Thyroid gland (tissue), 4 donors: ENCODE data around the gene YIF1B. TPM values are rescaled to one million over a fixed set of nuclear protein-coding genes. Genes with fewer than 3 reads are reported as not detected.

Experiments used
- DNase-seq, 2 donors: peaks; one replicate each; pipeline ENCODE4 v3.0.0-alpha.2; 2019
- H3K27ac ChIP-seq, 3 donors: fragments of 200-600 bp; sonication (generic); 1 replicate in 2 of 3; 2 replicates in 1 of 3; pipeline ENCODE4 v1.5.1; 2016 to 2019; ENCODE audit warnings: mild to moderate bottlenecking in 1 of 3, moderate library complexity in 1 of 3
- H3K27me3 ChIP-seq: fragments of 200-600 bp; sonication (generic); one replicate; pipeline ENCODE4 v1.5.1; 2019
- H3K36me3 ChIP-seq, 2 donors: fragments of 200-600 bp; sonication (generic); one replicate each; pipeline ENCODE4 v1.5.1; 2016 to 2019
- H3K4me1 ChIP-seq, 2 donors: fragments of 200-600 bp; sonication (generic); one replicate each; pipeline ENCODE4 v1.5.1; 2017 to 2019
- H3K4me3 ChIP-seq, 3 donors: fragments of 200-600 bp; sonication (generic); replicated peaks in 1 of 3; 1 replicate in 2 of 3; 2 replicates in 1 of 3; pipeline ENCODE4 v1.5.1; 2016; ENCODE audit warnings: mild to moderate bottlenecking in 1 of 3
- H3K9me3 ChIP-seq: fragments of 200-600 bp; sonication (generic); one replicate; pipeline ENCODE4 v1.5.1; 2017
- POLR2A ChIP-seq, 2 donors: fragments of 450-650 bp; IDR thresholded peaks; one replicate each; pipeline ENCODE4 v1.6.1; 2017; ENCODE audit warnings: antibody characterized with exemption in 2 of 2, mild to moderate bottlenecking in 2 of 2, moderate library complexity in 1 of 2
- WGBS, 2 donors: methylation state at CpG; one replicate each; pipeline ENCODE4 v1.1.5; 2017; 5-methylcytosine and 5-hydroxymethylcytosine counted together
- intact Hi-C: fragments of 100-400 bp; cut with DNase I; formaldehyde crosslinking; loops from one replicate; pipeline ENCODE4 v1.15.1; 2023
- total RNA-seq, 4 donors: library from RNA; depleted of rRNA; stranded (reverse); fragments of >200 nt; gene quantifications; one replicate each; pipeline ENCODE4 v1.2.3, GENCODE V29; 2016
- TF ChIP-seq, protein P1 (sequence below), 6 experiments: fragments of 200-600 bp in 3 of 6; fragments of 450-650 bp in 3 of 6; sonication (generic) in 3 of 6; IDR thresholded peaks; one replicate each; pipeline ENCODE4 v1.5.1; 2016 to 2019; ENCODE audit warnings: antibody characterized with exemption in 6 of 6, mild to moderate bottlenecking in 2 of 6, inconsistent platforms in 1 of 6, moderate library complexity in 1 of 6

Gene YIF1B
- total RNA-seq, 4 donors from 2014 or later, result 12.9 to 30.9 (median 21.0) TPM

GRCh38 chr19:38318660-38319059 is 2.9 kb upstream of the YIF1B start:
- DNase-seq, result no peak
- 38 to 47% methylated on average over 6 of the region's 6 CpGs for WGBS, 2 donors
- H3K4me3 ChIP-seq, result no peak overlapping the region
- H3K9me3 ChIP-seq, result no peaks in the 10 kb centered on the region
- no peaks in the 10 kb centered on the region for H3K27me3 ChIP-seq
- intact Hi-C loops, result loop anchor here (5.0 kb wide), 1 partner anchor 56 kb away; the partner anchor contains the start of gene SPINT2
- peaks cover 0 to 21% of the 10 kb centered on the region in 2 donors for H3K4me1 ChIP-seq
- H3K36me3 ChIP-seq, result no peaks in the 10 kb centered on the region
- TF ChIP-seq POLR2A (IDR thresholded peaks at IDR 0.05), result no peak
- TF ChIP-seq, protein P1, sequence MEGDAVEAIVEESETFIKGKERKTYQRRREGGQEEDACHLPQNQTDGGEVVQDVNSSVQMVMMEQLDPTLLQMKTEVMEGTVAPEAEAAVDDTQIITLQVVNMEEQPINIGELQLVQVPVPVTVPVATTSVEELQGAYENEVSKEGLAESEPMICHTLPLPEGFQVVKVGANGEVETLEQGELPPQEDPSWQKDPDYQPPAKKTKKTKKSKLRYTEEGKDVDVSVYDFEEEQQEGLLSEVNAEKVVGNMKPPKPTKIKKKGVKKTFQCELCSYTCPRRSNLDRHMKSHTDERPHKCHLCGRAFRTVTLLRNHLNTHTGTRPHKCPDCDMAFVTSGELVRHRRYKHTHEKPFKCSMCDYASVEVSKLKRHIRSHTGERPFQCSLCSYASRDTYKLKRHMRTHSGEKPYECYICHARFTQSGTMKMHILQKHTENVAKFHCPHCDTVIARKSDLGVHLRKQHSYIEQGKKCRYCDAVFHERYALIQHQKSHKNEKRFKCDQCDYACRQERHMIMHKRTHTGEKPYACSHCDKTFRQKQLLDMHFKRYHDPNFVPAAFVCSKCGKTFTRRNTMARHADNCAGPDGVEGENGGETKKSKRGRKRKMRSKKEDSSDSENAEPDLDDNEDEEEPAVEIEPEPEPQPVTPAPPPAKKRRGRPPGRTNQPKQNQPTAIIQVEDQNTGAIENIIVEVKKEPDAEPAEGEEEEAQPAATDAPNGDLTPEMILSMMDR (IDR thresholded peaks at IDR 0.05), result no peak
- no peak overlapping the region for H3K27ac ChIP-seq

DNA sequence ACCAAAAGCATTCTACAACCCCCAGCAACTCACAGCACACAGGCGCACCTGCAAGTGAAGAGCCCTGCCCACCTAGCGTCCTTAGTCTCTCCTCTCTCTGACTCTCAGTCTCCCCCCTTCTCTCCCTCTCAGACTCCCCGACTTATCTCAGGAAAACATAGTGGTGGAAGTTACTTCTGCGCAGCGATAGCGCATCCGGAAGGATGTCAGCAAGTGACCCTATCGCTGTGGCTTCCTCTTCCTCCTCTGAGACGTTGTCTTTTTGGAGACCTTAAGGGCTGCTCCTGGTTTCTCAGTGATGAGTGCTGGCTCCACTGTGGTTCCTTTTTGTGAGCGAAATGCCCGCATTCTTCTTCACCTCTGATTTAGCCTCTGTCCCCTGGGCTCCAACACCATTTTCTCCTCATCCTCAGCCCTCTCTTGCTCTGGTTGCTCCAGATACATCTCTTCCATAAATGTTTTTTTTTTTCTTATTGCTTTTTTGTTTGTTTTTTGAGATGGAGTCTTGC is 1.4 kb upstream of the YIF1B start:
- H3K36me3 ChIP-seq, result no peaks in the 10 kb centered on the region
- no peak for DNase-seq
- no peak overlapping the region for H3K4me3 ChIP-seq
- H3K9me3 ChIP-seq, result no peaks in the 10 kb centered on the region
- H3K4me1 ChIP-seq, result peaks cover 0 to 21% of the 10 kb centered on the region in 2 donors
- H3K27ac ChIP-seq, result no peak overlapping the region
- no peaks in the 10 kb centered on the region for H3K27me3 ChIP-seq
- WGBS, 2 donors, result 73 to 74% methylated on average over 11 of the region's 11 CpGs
- TF ChIP-seq, protein P1 (IDR thresholded peaks at IDR 0.05), result no peak
- no peak for TF ChIP-seq POLR2A (IDR thresholded peaks at IDR 0.05)
- intact Hi-C loops, result loop anchor here (5.0 kb wide), 1 partner anchor 55 kb away; the partner anchor contains the start of gene SPINT2

DNA sequence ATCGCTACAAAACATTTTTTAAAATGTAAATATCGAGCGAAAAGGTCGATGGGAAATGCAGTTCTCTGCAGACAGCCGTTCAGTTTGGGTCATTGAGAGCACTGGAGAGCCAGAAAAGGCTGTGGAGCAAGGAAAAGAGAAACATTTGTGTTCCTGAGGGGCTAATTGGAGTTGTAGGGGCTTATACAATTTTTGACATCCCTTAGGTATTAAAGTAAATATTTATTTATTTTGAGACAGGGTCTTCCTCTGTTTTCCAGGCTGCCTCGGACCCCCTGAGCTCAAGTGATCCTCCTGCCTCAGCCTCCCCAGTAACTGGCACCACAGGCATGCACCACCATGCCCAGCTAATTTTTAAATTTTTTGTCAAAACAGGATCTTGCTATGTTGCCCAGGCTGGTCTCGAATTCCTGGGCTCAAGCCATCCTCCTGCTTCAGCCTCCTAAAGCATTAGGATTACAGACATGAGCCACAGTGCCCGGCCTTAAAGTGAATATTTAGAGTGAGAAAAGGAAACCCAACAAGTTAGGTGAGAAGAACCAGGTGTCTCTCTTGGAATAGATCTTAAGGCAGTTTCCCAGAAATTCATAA is 825 bp upstream of the YIF1B start:
- 35 to 39% methylated on average over 8 of the region's 8 CpGs for WGBS, 2 donors
- peak overlapping the region in 2 of 3 donors; percentile 32 to 57 for H3K4me3 ChIP-seq
- H3K27me3 ChIP-seq, result no peaks in the 10 kb centered on the region
- H3K4me1 ChIP-seq, result peaks cover 0 to 21% of the 10 kb centered on the region in 2 donors
- intact Hi-C loops, result loop anchor here (5.0 kb wide), 1 partner anchor 54 kb away; the partner anchor contains the start of gene SPINT2
- H3K36me3 ChIP-seq, result no peaks in the 10 kb centered on the region
- H3K27ac ChIP-seq, result peak overlapping the region; percentile 47 to 85 (median 72)
- no peak for DNase-seq
- TF ChIP-seq POLR2A (IDR thresholded peaks at IDR 0.05), result no peak
- TF ChIP-seq, protein P1 (IDR thresholded peaks at IDR 0.05), result no peak
- H3K9me3 ChIP-seq, result no peaks in the 10 kb centered on the region

DNA sequence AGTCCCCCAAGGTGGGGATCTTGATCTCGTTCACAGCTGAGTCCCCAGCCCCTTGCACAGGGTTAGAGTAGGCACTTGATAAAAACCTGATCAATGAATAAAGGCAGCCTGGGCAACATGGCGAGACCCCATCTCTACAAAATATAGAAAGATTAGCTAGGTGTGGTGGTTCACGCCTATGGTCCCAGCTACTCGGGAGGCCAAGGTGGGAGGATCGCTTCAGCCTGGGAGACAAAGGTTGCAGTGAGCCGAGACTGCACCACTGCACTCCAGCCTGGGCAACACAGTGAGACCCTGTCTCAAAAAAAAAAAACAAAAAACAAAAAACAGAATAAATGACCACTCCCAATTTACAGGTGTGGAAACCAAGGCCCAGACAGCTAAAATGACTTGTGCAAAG is 4.8 kb downstream of the YIF1B start:
- no peaks in the 10 kb centered on the region for H3K36me3 ChIP-seq
- no peaks in the 10 kb centered on the region for H3K27me3 ChIP-seq
- H3K9me3 ChIP-seq, result no peaks in the 10 kb centered on the region
- H3K4me3 ChIP-seq, result no peak overlapping the region
- WGBS, 2 donors, result 97 to 98% methylated on average over 6 of the region's 6 CpGs
- TF ChIP-seq, protein P1 (IDR thresholded peaks at IDR 0.05), result no peak
- TF ChIP-seq POLR2A (IDR thresholded peaks at IDR 0.05), result no peak
- intact Hi-C loops, result no loop called here
- peaks cover 0 to 4% of the 10 kb centered on the region in 2 donors for H3K4me1 ChIP-seq
- H3K27ac ChIP-seq, result no peak overlapping the region
- no peak for DNase-seq

GRCh38 chr19:38310279-38310670 is 5.5 kb downstream of the YIF1B start:
- no peaks in the 10 kb centered on the region for H3K9me3 ChIP-seq
- H3K36me3 ChIP-seq, result no peaks in the 10 kb centered on the region
- no peak for TF ChIP-seq POLR2A (IDR thresholded peaks at IDR 0.05)
- TF ChIP-seq, protein P1 (IDR thresholded peaks at IDR 0.05), result no peak
- DNase-seq, result no peak
- no peak overlapping the region for H3K4me3 ChIP-seq
- WGBS, 2 donors, result 95 to 100% methylated on average over 2 of the region's 2 CpGs
- H3K4me1 ChIP-seq, result peaks cover 0 to 2% of the 10 kb centered on the region in 2 donors
- no peak overlapping the region for H3K27ac ChIP-seq
- intact Hi-C loops, result no loop called here
- no peaks in the 10 kb centered on the region for H3K27me3 ChIP-seq
